ENCODE results near the gene MAP4K3. TPM values are rescaled to one million over a fixed set of nuclear protein-coding genes. Genes with fewer than 3 reads are reported as not detected.

Gene MAP4K3
- total RNA-seq, 4 donors from 2014 or later: 39.6 to 72.5 (median 53.8) TPM

- intact Hi-C loops (cut with DNase I): no loop called here
- Histone ChIP-seq H3K4me3 (peak within 1 kb of the TSS; percentile 33 to 52 (median 38)), H3K4me1 (no peaks in the 10 kb centered on the region), H3K36me3 (peaks cover 0 to 4% (median 2%) of the 10 kb centered on the region in 4 donors), H3K9me3 (no peaks in the 10 kb centered on the region), H3K27me3 (no peaks in the 10 kb centered on the region), H3K27ac (replicated peaks in 1 of 4) (no peak within 1 kb of the TSS)
- TF ChIP-seq EP300 (IDR thresholded peaks at IDR 0.05) (no peak), CTCF (IDR thresholded peaks at IDR 0.05) (no peak), POLR2AphosphoS5 (IDR thresholded peaks at IDR 0.05) (peak in 1 of 2 donors; percentile 5)
- WGBS: 83% methylated on average over 31 of the region's 58 CpGs
- no peak for DNase-seq (ENCODE audit: extremely low spot score)
Observed at GRCh38 chr2:39243469-39244123, 193.5 kb downstream of the MAP4K3 start, which contains the start of gene CDKL4. CDKL4 (minus strand) TSS chr2:39243970.

DNA sequence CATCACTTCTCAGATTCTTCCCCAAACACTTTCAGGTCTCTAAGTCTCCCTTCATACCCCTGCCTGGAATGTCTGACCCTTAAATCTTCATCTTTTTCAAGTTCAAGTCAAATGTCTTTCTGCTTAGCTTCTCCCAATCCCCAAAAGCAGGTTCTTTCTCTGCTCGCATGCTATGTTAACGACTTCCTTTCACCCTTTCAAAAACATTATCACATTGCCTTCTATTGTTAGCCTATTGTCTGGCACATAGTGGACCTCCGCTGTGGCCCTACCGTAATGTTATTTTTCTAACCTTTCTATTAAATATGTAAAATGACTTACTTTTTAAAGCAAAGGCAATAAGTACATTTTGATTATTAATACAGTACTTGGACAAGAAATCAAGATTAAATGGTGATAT, 195.5 kb downstream of the MAP4K3 start:
- 71% methylated on average over 4 of the region's 4 CpGs for WGBS
- Histone ChIP-seq H3K36me3 (no peaks in the 10 kb centered on the region), H3K27ac (replicated peaks in 1 of 4) (no peak overlapping the region), H3K27me3 (no peaks in the 10 kb centered on the region), H3K9me3 (no peaks in the 10 kb centered on the region), H3K4me1 (no peaks in the 10 kb centered on the region), H3K4me3 (no peak overlapping the region)
- DNase-seq (ENCODE audit: extremely low spot score): no peak
- intact Hi-C loops (cut with DNase I): no loop called here
- TF ChIP-seq EP300 (IDR thresholded peaks at IDR 0.05) (no peak), POLR2AphosphoS5 (IDR thresholded peaks at IDR 0.05) (no peak), CTCF (IDR thresholded peaks at IDR 0.05) (no peak), POLR2A (IDR thresholded peaks at IDR 0.05; ENCODE audit: low read depth) (no peak)

GRCh38 chr2:39240758-39241157, 196.3 kb downstream of the MAP4K3 start:
- intact Hi-C loops (cut with DNase I): no loop called here
- TF ChIP-seq EP300 (IDR thresholded peaks at IDR 0.05) (no peak), CTCF (IDR thresholded peaks at IDR 0.05) (no peak), POLR2AphosphoS5 (IDR thresholded peaks at IDR 0.05) (no peak), POLR2A (IDR thresholded peaks at IDR 0.05; ENCODE audit: low read depth) (no peak)
- Histone ChIP-seq H3K27ac (replicated peaks in 1 of 4) (no peak overlapping the region), H3K4me1 (no peaks in the 10 kb centered on the region), H3K9me3 (no peaks in the 10 kb centered on the region), H3K4me3 (no peak overlapping the region), H3K27me3 (no peaks in the 10 kb centered on the region), H3K36me3 (no peaks in the 10 kb centered on the region)
- 90% methylated on average over 6 of the region's 6 CpGs for WGBS
- no peak for DNase-seq (ENCODE audit: extremely low spot score)

- 92% methylated on average over 1 of the region's 1 CpG for WGBS
- Histone ChIP-seq H3K36me3 (no peaks in the 10 kb centered on the region), H3K27ac (replicated peaks in 1 of 4) (no peak overlapping the region), H3K9me3 (no peaks in the 10 kb centered on the region), H3K4me3 (no peak overlapping the region), H3K4me1 (peaks cover 3 to 5% (median 4%) of the 10 kb centered on the region in 4 donors), H3K27me3 (no peaks in the 10 kb centered on the region)
- DNase-seq (ENCODE audit: extremely low spot score): no peak
- intact Hi-C loops (cut with DNase I): loop anchor here (5.0 kb wide), 1 partner anchor 287 kb away; no protein-coding TSS in a partner anchor
- TF ChIP-seq CTCF (IDR thresholded peaks at IDR 0.05) (no peak), POLR2A (IDR thresholded peaks at IDR 0.05; ENCODE audit: low read depth) (no peak), EP300 (IDR thresholded peaks at IDR 0.05) (no peak)
Observed at GRCh38 chr2:39234754-39235153, 202.3 kb downstream of the MAP4K3 start.

- no peaks in the 10 kb centered on the region for H3K36me3 ChIP-seq
- H3K9me3 ChIP-seq: no peaks in the 10 kb centered on the region
- no peak overlapping the region for H3K4me3 ChIP-seq
- H3K4me1 ChIP-seq: peaks cover 15 to 27% (median 26%) of the 10 kb centered on the region in 4 donors
- no peaks in the 10 kb centered on the region for H3K27me3 ChIP-seq
- intact Hi-C loops (cut with DNase I): loop anchor here (5.0 kb wide), 1 partner anchor 285 kb away; no protein-coding TSS in a partner anchor
- H3K27ac ChIP-seq (replicated peaks in 1 of 4): no peak overlapping the region
- no peak for TF ChIP-seq POLR2A (IDR thresholded peaks at IDR 0.05; ENCODE audit: low read depth)
- TF ChIP-seq EP300 (IDR thresholded peaks at IDR 0.05): no peak
- TF ChIP-seq CTCF (IDR thresholded peaks at IDR 0.05): no peak
- TF ChIP-seq POLR2AphosphoS5 (IDR thresholded peaks at IDR 0.05): no peak
- DNase-seq (ENCODE audit: extremely low spot score): no peak
Observed at GRCh38 chr2:39232141-39232540, 204.9 kb downstream of the MAP4K3 start.

Data from esophagus muscularis mucosa (tissue), 4 donors.